GM21423 (cell line): Measurements from ENCODE around the gene ALX1.
A peak's percentile ranks its signal among the peaks of the same experiment; 100 is the strongest.

Source experiments
- ATAC-seq: cut with Tn5 transposase; IDR thresholded peaks from one replicate; pipeline ENCODE4 v1.9.1; 2021; ENCODE audit warnings: mild to moderate bottlenecking, moderate library complexity; ENCODE audit not compliant: unreplicated experiment

The ALX1 gene

GRCh38 chr12:85280165-85280983 lies at the start of gene ALX1:
TSS of gene ALX1 (plus strand) at chr12:85280220. CDS start at chr12:85280262, 42 bp downstream.
- peak; percentile 62 for ATAC-seq

DNA sequence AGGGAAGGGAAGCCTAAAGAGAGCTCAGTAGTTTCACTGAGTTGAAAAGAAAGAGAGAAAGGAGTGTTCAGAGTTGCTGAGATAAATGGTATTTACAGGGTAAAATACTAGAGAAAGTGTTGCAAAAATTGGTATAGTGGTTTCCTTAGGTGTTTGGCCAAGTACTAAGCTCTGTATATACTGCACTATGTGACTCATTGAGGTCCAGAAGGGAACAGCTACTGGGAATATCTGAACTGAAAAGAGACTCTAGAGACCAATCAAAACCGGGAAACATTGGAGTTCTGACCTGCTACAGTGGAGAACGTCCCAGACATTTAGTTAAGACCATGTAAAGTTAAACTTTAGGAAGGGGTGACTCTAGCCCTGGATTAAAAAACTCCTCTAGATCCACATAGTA lies 42.7 kb upstream of the ALX1 start:
- ATAC-seq: no peak

DNA sequence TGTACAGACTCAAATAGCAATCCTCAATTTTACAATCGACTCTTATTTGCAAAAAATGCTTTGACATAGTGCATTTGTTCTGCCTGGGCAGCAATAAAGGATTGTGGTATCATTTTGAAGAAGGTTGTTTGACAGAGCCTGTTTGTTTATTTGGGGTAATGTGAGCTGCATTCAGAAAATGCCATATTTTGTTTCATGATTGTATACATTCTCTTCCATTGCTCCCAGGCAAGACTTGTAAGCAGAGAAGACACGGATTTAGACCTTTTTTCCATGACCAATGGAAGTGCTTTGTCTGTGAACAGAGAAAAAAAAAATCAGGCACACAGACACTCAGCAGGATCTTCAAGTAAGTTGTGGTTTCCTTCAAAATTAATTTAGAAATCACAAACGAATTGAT lies 35.5 kb upstream of the ALX1 start:
- ATAC-seq: no peak

DNA sequence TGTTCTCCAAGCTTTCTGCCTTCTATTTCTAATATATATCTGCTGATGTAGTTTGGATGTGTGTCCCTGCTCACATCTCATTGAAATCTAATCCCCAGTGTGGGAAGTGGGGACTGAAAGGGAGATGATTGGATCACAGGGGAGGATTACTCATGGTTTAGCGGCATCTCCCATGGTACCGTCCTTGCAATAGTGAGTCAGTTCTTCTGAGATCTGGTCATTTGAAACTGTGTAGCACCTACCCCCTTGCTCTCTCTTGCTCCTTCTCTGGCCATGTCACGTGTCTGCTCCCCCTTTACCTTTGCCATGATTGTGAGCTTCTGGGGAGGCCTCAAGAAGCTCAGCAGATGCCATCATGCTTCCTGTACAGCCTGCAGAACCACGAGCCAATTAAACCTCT lies 26.2 kb upstream of the ALX1 start:
- ATAC-seq: no peak

DNA sequence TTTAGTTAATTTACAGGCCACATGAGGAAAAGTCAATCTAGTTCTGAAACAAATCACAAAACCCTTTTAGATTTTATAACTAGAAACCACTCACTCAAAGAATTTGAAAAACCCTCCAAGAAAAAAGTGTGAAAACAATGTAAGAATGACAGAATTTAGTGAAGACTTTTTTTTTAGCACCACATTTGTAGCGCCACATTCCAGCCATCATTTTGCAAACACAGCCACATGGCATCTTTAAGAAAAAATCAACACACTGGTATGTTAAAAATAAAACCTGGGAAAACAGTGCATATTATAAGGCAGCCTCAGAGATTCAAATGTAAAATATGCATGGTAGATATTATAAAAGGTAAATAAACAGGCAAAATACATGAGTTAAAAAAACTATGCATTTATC lies 22.3 kb upstream of the ALX1 start:
- ATAC-seq: no peak

DNA sequence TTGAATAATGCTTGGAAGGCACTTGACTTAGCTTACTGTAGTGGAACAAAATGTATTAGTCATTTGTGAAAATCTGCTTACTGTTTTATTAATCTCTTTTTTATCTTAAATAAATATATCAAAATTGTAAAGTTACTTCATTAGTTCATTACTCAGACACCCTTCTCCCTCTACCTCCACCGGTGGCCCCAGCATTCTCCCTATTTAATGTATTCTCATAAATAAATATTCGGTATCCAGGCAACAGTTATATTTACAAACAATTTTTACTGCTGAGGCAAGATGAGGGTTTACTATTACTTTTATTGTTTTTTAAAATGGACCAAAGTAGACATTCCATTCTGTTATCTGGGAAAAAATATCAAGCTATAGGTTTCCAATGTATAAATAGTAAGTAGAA lies 19.6 kb upstream of the ALX1 start:
- ATAC-seq: no peak

GRCh38 chr12:85260896-85261295 lies 19.1 kb upstream of the ALX1 start:
- no peak for ATAC-seq

DNA sequence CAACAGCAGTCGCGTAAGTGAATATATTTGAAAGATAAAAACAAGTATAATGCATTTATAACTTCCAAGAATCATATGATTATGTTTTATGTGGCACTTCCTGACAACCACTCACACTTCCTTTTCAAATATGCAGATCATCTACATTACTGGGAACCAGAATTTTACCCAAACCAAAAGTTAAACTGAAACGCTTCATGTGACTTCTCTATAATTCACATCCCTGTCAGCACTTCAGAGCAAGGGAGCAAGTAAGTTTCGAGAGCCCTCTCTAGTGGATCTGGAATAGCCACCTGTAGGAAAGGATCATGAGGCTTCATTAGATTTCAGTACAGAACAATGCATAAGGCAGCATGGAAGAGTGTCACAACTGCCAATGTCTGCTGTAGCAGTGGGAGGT lies 13.7 kb upstream of the ALX1 start:
- no peak for ATAC-seq

DNA sequence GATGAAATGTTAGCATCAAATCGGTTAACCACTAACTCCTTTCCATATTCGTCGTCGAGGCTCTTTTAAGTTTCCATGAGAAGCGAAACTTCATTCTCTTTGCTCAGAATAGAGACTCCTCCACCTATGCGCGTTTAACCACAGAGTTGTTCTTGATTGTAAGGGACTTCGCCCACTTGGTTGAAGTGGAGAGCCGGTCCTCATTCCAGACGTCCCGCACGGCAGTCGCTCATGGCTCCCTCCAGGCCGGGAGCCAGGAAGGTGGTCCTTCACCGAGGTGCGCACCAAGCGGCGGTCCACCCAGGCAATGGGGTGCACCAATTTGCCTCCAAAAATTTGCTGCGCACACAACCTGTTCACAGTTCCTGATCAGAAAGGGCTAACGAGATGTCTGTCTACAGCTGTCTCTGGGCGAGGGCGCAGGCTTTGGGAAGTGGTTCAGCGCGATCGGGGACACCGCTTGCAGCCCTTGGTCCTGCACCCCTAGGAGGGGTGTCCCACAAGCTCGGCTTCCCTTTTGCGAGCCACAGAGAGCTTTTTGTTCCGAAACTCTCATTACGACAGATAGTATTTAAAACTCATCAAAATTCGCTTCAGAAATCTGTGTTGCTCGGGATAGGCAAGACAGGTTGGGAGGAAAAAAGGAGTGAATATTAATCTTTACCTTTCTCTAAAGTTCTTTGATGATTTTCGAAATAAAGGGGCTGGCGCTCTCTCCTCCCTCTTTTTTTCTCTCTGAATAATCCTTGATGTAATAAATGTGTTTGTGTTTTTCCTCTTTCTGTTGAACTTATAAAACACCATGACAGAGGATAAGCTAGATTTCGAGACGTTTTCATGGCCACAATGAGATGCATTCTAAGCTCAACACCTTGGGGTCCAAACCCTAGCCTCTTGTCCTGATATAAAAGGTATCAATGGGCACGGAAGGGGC lies 6.4 kb upstream of the ALX1 start:
- peak; percentile 55 for ATAC-seq

DNA sequence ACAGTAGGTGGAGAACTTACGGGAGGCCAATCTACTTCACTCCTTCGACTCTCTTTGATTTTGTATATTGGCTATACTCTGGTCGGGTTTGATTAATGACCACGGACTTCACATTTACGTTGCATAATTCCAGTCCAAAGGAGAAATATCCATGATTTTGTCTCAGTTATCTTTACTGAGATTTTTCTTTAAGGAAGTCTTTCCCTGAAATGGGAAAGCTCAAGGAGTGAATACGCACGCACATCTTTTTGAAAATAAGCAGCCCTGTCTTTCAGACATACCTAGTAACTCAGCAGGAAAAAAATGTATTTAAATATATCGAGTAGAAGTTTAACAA lies 5.7 kb upstream of the ALX1 start:
- no peak for ATAC-seq

DNA sequence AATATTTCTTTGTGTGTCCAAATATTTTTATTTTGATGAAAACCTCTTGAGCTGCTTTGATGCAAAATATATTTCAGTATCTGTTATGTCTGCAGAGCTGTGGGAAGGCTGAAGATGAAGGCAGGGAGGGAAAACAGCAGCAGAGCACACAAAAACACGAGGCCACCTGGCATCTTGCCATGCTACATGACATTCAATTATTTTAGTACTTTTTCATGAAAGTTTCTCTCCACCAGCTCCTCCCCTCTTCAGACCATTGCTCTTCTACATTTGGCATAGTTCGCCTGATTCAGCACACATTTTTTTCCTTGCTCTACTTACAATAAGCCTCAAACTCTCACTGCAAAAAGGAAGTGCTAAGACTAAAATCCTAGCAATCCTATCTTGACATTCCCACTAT lies 4.6 kb upstream of the ALX1 start:
- ATAC-seq: no peak

- no peak for ATAC-seq
Measured at GRCh38 chr12:85277191-85277590, 2.8 kb upstream of the ALX1 start.

- no peak for ATAC-seq
Measured at GRCh38 chr12:85277900-85278597, 2.0 kb upstream of the ALX1 start.

DNA sequence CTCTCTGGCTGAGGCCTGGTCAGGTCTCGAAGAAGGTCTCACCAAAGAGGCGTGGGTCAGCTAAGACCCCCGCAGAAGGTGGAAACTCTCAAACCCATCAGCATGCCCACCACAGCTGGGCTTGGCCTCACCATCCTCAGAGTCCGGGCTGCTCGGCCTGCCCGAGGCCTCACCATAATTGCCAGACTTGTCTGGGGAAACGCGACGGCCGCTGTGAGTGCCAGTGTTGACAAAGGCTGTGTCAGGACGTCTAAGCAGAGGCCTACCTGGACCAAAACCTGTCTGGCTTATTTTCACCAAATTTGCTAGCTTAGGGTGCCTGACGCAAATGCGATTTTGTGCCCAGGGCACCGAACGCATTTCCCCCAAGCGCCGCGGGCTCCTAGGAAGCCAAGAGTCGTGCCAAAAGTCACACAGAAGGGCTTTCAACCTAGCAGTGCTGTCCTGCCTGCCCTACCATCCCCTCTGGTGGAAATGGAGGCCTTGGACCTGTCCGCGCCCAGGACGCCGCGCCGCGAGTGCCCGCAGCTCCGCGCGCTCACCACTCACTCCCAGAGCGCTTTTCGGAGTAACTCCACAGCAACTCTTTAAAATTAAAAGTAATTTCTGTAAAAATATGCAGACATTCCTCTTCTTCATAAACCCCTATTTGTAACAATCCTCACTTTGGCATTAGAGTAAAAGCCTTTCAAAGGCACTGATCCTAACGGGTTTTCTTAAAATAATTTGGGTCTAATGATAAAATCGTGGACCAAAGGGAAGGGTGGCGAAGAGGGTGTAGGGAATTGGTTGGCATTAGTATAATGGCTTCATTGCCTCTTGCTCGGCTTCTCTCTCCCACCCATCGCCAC lies 1.2 kb upstream of the ALX1 start:
- no peak for ATAC-seq

GRCh38 chr12:85279449-85280164 lies 413 bp upstream of the ALX1 start:
- ATAC-seq: no peak

DNA sequence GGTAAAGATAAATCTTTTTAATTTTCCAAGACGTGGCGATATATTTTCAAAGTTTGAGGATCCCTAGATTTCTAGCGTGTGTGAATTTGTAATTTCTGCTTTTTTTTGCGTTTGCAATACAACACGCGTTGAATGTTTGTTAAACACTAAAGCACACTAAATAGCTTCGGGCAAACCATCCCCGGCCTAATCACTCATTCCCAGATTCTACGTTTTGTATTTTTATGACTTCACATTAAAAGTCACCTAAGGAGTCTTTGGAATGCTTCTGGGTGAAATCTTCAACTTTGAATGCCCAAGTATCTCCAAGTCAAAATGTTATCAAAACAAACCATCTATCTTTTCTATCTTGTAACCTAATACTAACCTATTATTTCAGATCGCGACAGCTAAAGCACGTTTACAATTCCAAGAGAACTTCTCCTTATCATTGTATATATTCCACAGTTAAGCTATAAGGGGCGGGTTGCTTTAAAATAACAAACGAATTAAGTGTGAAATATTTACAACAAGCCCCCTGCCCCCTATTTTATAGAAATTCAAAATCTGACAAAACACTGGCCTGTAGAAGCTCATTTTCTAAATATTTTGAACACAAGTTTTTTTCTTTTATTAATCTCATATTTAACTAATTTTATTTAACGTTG lies 1.1 kb downstream of the ALX1 start:
- no peak for ATAC-seq

DNA sequence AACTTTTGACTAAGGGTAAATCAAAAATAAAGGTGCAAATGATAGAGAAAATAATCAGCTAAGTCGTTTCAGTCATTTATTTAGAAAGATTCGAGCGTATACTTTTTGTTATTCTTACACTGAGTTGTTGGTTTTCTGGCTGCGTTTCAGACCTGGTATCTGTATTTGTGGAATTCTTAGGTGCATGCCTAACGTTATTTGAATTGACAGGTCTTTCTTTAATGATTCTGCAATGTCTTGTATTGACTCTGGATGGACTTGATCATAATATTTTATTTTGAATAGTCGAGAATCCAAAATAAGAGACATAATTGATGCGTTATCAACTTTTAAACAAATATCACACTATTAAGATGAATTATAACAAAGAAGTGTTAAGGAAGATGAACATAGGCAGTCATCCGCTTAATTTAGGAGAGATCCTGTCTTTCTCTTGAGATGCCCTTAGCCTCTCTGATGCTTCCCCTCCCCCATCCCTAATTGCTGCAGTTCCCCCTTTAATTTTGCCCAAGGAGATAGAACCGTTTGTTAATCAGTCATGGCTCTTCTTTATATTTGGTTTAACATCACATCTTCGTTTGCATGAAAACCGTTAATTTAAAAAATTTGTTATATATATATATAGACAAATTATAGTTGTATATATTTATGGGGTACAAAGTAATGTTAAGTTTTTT lies 1.8 kb downstream of the ALX1 start:
- ATAC-seq: no peak

GRCh38 chr12:85283560-85283959 lies 3.5 kb downstream of the ALX1 start:
- ATAC-seq: no peak

GRCh38 chr12:85296362-85296761 lies 16.3 kb downstream of the ALX1 start:
- no peak for ATAC-seq
